ENCODE data around the gene MSX1. TPM values are rescaled to one million over a fixed set of nuclear protein-coding genes. Genes with fewer than 3 reads are reported as not detected.

Gene MSX1
- total RNA-seq, 1 donor from 2014 or later: not detected

DNA sequence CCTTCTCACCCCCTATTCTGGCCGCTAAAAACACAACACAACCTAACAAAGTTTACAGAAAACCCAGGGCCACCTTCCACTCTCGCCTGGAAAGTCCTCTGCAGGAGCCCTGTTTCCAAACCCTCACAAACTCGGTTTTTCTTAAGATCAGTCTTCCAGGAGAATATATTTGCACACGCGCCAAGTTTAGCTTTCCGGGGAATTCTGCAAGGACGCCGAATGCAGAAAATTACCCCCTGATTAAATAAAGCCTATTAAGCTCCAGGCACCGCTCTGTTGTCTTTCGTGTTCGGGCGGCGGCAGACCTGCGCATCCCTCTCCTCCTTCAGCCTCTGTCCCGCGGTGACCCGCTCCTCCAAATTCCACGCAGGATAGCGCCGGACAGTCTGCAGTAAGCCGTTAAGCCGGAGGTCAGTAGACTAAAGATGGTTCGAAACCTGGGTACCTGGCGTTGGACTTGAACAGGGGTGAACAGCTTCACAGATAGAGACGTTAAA, 5.0 kb downstream of the MSX1 start:
- H3K9me3 Mint-ChIP-seq: no peaks in the 10 kb centered on the region
- intact Hi-C loops (cut with micrococcal nuclease): loop anchor here (10.0 kb wide), 1 partner anchor 820 kb away; no protein-coding TSS in a partner anchor
- H3K36me3 Mint-ChIP-seq (ENCODE audit: low read depth): peaks cover 2% of the 10 kb centered on the region
- H3K27ac Mint-ChIP-seq: peak overlapping the region; percentile 48
- H3K4me3 Mint-ChIP-seq: no peak overlapping the region
- peaks cover 63% of the 10 kb centered on the region for H3K27me3 Mint-ChIP-seq (ENCODE audit: insufficient read depth)
- no peak for DNase-seq (ENCODE audit: low spot score)
- peaks cover 5% of the 10 kb centered on the region for H3K4me1 Mint-ChIP-seq (ENCODE audit: low read depth)

DNA sequence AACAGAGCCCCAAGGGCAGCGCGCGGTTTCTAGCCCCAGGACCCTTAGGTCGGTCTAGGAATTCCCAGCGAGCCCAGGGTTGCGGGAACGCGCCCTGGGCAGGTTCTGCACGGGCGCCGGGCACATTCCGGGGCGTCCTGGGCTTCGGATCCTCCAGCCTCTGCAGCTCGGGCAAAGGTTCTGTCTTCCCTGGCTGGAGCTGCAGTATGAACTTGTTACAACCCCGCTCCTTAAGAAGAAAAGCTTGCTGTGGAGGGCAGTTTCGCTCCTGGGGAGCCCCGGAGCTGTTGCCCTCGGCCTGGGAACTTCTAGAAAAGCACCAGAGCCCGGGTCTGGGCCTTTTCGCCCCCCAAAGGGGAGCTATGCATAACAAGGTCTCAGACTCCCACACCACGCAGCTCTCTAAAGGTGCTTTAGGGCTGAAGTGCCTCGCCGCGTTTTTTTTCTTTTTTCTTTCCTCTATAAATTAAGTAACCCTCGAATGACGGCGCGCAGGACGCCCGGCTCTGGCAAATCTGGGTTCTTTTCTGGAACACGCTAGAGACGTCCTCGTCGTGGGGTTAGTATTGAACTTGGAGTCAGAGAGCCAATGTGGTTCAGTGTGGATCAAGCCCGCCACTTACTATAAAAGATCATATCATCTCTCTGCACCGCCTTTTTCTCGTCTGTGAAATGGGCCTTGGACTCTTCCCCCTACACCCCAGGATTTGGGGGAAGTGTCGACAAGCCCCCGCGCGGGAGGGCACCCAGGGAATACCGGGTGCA, 5.7 kb downstream of the MSX1 start:
- intact Hi-C loops (cut with micrococcal nuclease): loop anchor here (10.0 kb wide), 1 partner anchor 820 kb away; no protein-coding TSS in a partner anchor
- peaks cover 2% of the 10 kb centered on the region for H3K36me3 Mint-ChIP-seq (ENCODE audit: low read depth)
- no peaks in the 10 kb centered on the region for H3K9me3 Mint-ChIP-seq
- peaks cover 5% of the 10 kb centered on the region for H3K4me1 Mint-ChIP-seq (ENCODE audit: low read depth)
- peaks cover 69% of the 10 kb centered on the region for H3K27me3 Mint-ChIP-seq (ENCODE audit: insufficient read depth)
- peak overlapping the region; percentile 48 for H3K27ac Mint-ChIP-seq
- no peak overlapping the region for H3K4me3 Mint-ChIP-seq
- DNase-seq (ENCODE audit: low spot score): no peak

DNA sequence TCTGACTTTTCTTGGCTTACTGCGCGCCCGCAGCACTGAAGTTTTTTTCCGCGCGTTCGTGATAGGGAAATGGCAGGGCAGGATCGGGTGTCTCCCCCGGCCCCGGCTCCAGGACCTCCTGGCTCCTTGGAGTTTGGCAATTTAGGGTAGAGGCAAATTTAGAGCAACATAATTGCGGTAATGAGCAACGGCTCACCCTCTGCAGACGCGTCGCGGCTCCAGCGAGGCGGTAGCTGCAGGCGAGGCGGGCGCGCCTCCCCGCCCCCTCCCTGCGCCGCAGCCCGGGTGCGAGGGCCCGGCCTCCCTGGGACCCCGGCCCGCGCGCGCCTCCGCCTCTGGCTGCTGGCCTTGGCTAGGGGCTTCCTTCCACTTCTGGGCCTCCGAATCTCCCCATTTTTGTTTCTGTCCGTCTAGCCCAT, 6.2 kb downstream of the MSX1 start:
- Mint-ChIP-seq H3K27ac (peak overlapping the region; percentile 48), H3K9me3 (no peaks in the 10 kb centered on the region), H3K27me3 (ENCODE audit: insufficient read depth) (peaks cover 72% of the 10 kb centered on the region), H3K4me1 (ENCODE audit: low read depth) (peaks cover 5% of the 10 kb centered on the region), H3K4me3 (no peak overlapping the region), H3K36me3 (ENCODE audit: low read depth) (peaks cover 2% of the 10 kb centered on the region)
- intact Hi-C loops (cut with micrococcal nuclease): loop anchor here (10.0 kb wide), 1 partner anchor 821 kb away; no protein-coding TSS in a partner anchor
- DNase-seq (ENCODE audit: low spot score): no peak

DNA sequence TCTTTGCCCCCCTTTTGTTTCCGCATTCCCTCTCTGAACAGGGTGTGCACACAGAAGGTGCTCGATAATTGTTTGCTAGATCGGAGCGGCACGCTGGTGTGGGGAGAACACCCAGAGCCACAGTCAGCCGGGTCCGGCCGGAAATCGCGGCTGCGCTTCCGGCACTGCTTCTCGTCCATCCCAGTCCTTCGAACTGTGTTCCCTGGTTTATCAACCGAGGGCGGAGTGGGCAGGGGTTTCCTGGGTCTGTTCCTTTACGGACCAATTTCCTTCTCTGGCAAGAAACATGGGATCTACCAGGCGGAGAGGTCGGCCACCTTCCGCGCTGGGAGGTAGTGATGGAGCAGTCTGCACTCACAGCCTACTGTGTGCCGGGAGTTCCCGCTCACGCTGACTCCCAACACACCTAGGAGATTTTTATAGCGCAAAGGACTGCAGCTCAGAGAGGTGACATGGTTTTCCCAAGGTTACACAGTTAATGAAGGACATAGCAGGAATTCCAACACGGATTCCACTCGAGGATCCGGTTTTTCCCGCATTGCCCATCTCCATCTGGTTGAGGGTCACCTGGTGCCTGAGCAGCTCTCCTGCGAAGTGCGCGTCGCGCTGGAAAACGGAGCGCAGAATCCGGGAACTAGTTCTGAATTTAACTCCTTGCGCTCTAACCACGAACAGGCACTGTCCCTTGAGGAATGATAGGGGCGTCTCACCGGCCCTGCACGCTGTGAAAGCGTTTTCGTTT, 6.8 kb downstream of the MSX1 start:
- Mint-ChIP-seq H3K4me1 (ENCODE audit: low read depth) (peaks cover 5% of the 10 kb centered on the region), H3K9me3 (no peaks in the 10 kb centered on the region), H3K27ac (peak overlapping the region; percentile 65), H3K27me3 (ENCODE audit: insufficient read depth) (peaks cover 72% of the 10 kb centered on the region), H3K36me3 (ENCODE audit: low read depth) (peaks cover 2% of the 10 kb centered on the region), H3K4me3 (no peak overlapping the region)
- intact Hi-C loops (cut with micrococcal nuclease): loop anchor here (10.0 kb wide), 1 partner anchor 821 kb away; no protein-coding TSS in a partner anchor
- no peak for DNase-seq (ENCODE audit: low spot score)

DNA sequence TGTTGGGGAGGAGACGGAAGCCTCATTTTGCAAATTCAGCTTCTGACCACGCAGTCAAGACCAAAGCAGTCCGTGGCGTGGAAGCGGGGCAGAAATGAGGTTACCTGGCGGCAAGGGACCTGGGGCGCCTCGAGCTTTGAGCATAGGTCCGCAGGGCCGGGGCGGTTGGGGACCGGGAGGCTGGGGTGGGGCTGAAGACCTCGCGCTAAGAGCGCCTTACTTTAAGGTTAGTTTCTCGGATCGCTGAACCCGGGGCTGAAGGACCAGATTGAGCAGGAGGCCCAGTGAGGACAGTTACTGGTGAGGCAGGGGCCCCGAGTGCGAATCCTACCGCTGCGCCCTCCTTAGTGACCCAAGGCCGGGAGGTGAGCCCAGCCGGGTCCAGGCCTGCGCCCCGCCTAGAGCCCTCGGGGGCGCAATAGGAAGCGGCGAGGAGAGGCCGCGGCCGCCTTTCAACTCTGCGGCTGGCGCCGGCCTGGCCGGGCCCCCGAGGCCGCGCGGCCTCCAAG, 7.5 kb downstream of the MSX1 start:
- Mint-ChIP-seq H3K36me3 (ENCODE audit: low read depth) (peaks cover 2% of the 10 kb centered on the region), H3K9me3 (no peaks in the 10 kb centered on the region), H3K4me1 (ENCODE audit: low read depth) (peaks cover 5% of the 10 kb centered on the region), H3K27ac (no peak overlapping the region), H3K27me3 (ENCODE audit: insufficient read depth) (peaks cover 71% of the 10 kb centered on the region), H3K4me3 (no peak overlapping the region)
- DNase-seq (ENCODE audit: low spot score): no peak
- intact Hi-C loops (cut with micrococcal nuclease): loop anchor here (10.0 kb wide), 1 partner anchor 822 kb away; no protein-coding TSS in a partner anchor

DNA sequence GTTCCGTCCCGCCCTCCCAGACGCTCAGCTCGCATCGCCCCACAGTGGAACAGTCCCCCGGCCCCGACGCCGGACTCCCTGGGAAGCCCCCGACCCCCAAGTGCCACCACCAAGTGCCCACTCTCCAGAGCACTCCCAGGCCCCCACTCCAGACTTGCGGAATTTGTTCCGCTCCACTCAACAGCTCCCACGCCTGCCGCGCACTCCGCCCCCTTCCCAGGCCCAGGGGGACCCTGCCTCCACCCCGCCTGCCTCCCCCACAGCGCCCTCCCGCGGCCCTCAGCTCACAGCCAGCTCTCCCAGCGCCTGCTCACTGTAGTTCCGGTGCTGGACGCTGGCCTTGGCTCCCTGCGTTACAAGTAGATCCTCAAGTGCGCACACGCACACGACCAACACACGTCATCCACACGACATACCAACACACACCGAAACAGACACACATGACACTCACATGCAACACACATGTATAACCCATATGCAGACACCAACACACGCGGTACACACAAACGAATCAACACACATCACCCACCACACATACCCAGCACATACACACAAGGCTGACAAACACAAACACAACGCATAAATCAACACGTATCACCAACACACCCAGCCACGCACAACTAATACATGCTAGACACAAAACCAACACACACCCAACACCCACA, 8.0 kb downstream of the MSX1 start:
- intact Hi-C loops (cut with micrococcal nuclease): loop anchor here (1.0 to 10.0 kb wide), 2 partner anchors 12 to 823 kb away; no protein-coding TSS in a partner anchor
- Mint-ChIP-seq H3K4me1 (ENCODE audit: low read depth) (peaks cover 5% of the 10 kb centered on the region), H3K27ac (no peak overlapping the region), H3K36me3 (ENCODE audit: low read depth) (peaks cover 2% of the 10 kb centered on the region), H3K4me3 (no peak overlapping the region), H3K27me3 (ENCODE audit: insufficient read depth) (peaks cover 69% of the 10 kb centered on the region), H3K9me3 (no peaks in the 10 kb centered on the region)
- no peak for DNase-seq (ENCODE audit: low spot score)

DNA sequence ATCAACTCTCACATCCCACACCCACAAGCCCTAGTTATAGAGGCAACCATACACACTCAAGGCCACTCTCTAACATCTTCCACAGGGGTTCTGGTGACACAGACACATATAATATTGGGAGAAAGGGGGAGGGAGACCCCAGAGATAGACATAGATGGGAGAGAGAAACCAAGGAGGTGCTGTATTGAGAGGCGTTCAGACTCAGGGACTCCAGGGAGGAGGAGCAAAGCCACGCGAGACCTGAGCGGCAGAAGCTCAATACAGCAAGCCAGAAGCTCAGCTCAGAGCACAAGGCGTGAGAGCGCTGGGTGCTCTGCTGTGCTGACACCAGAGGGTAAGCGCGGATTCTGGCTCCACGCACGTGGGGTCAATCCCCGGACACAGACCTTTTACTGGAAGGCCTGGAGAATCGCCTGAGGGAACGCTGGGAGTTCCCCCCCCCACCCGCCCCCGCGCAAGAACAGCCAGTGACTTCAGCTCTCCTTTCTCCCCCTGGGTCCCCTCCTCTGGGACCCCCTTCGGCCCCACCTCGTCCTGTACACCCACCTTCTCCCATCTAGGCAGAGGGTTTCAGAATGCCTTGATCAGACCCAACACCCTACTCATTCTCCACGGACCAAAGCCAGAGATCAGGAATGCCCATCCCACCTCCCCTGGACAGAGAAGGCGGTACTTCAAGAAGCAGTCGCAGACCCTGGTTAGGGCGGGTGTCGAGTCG, 8.7 kb downstream of the MSX1 start:
- Mint-ChIP-seq H3K4me1 (ENCODE audit: low read depth) (peaks cover 5% of the 10 kb centered on the region), H3K9me3 (no peaks in the 10 kb centered on the region), H3K27me3 (ENCODE audit: insufficient read depth) (peaks cover 69% of the 10 kb centered on the region), H3K27ac (no peak overlapping the region), H3K4me3 (no peak overlapping the region), H3K36me3 (ENCODE audit: low read depth) (peaks cover 2% of the 10 kb centered on the region)
- DNase-seq (ENCODE audit: low spot score): no peak
- intact Hi-C loops (cut with micrococcal nuclease): loop anchor here (1.0 to 10.0 kb wide), 2 partner anchors 13 to 823 kb away; no protein-coding TSS in a partner anchor

DNA sequence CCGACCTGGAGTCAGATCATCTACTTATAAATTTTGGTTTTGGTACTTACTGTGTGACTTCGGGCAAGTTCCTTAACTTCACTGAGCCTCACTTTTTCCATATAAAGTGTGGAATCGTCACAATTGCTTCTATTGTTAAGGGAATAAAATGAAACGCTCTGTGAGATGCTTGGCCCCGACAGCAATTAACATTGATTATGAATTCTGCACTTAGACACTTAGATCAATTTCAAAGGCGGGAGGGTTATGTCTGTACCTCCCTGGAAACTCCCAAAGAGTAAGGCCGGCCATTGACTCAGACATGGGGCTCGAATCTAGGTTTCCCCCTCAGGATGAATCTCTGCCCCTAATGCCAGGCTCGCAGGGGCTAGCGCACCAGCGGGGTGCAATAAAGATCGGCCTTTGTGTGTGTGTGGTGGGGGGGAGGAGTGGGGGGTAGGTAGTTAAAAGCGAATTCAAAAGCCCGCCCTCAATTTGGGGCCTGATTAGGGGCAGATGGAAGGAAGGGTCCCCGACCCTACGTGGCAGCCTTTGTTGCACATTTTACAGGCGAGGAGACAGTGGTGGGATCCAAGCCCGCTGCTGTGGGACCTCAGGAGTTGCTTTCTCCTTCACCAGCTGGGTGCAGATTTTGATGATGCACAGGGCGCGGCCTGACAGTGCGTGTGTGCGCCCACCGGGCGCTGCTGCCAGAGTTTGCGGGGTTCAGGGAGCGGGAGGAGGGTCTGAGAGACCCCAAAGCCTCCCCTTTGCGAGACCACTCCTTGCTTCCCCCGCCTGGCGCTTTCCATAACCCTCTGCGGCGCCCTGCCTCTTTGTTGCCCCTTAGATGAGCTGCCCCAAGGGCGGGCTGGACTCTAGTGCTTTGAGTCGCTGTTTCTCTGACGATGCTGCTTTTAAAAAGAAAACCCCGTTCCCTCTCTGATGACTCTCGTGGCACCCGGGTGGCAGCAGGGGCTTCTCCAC, 9.6 kb downstream of the MSX1 start:
- Mint-ChIP-seq H3K9me3 (no peaks in the 10 kb centered on the region), H3K27ac (no peak overlapping the region), H3K36me3 (ENCODE audit: low read depth) (peaks cover 2% of the 10 kb centered on the region), H3K27me3 (ENCODE audit: insufficient read depth) (peaks cover 67% of the 10 kb centered on the region), H3K4me1 (ENCODE audit: low read depth) (peaks cover 5% of the 10 kb centered on the region), H3K4me3 (no peak overlapping the region)
- DNase-seq (ENCODE audit: low spot score): no peak
- intact Hi-C loops (cut with micrococcal nuclease): loop anchor here (1.0 to 10.0 kb wide), 2 partner anchors 14 to 824 kb away; no protein-coding TSS in a partner anchor

DNA sequence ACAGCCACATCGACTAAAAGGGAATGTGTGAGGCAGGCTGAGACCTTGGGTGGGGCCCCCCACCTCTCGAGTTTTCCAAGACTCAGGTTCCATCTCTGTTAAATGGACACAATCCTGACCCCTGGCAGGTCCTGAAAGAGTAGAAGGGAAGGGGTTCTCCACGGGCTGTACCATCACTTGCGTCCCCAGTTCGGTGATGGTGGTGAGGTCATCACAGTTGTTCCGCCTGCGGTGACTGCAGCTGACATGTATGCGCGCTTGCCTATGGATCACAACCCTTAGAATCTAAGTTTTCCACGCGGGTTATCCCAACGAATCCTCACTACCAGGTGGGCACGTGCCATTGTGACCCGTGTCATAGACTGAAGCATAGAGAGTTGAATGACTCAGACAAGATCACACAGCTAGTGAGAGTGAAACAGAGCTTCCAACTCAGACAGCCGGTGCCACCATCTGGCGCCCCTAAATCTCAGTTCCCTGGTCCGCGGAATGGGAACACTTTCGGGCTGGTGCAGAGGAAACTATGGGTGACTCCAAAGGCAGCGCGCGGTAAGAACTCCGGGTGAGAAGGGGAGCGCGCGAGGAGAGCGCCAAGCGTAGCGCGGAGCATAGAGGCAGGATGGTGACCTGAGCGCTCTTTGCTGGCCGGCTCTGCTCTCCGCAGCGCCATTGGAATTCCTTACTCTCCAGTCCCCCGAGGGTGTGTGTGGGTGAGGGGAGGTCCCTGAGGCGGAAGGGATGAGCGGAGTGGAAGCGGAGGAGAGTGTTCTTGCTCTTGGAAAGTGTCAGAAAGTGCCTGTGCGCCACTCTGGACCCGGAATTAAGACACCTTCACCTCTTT, 10.5 kb downstream of the MSX1 start:
- peaks cover 2% of the 10 kb centered on the region for H3K36me3 Mint-ChIP-seq (ENCODE audit: low read depth)
- no peaks in the 10 kb centered on the region for H3K9me3 Mint-ChIP-seq
- no peak for DNase-seq (ENCODE audit: low spot score)
- no peak overlapping the region for H3K4me3 Mint-ChIP-seq
- H3K27me3 Mint-ChIP-seq (ENCODE audit: insufficient read depth): peaks cover 61% of the 10 kb centered on the region
- H3K27ac Mint-ChIP-seq: peak overlapping the region; percentile 61
- peaks cover 5% of the 10 kb centered on the region for H3K4me1 Mint-ChIP-seq (ENCODE audit: low read depth)
- intact Hi-C loops (cut with micrococcal nuclease): loop anchor here (5.0 to 10.0 kb wide), 2 partner anchors 182 to 825 kb away; partner anchors contain the start of gene STK32B

DNA sequence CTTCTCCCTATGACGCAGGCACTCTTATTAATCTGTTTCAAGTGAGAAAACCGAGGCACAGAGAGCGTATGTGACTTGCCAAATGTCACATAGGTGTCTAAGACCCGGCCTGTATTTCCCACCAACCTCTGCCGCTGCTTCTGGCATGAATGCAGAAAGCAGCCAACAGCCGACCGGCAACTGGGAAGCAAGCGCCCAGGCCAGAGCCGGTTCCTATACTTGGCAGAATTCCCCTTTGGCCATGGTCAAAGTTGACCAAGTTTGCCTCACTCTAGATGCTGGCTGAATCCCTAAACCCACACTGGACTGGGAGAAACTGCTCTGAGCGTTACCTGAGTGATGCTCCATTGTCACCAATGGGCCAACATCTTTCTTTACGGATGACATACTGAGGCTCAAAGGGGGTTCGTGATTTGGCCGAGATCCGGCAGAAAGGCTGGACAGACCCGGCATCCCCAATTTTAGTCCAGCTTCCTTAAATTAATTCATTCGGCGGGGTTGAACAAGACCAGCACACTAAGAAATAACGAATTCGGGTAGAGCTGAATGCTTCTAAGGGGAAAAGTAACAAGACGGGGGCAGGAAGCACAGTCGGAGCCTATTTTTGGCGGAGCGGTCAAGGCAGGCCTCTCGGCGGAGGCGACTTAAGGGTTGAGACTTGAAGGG, 11.2 kb downstream of the MSX1 start:
- Mint-ChIP-seq H3K4me1 (ENCODE audit: low read depth) (peaks cover 5% of the 10 kb centered on the region), H3K36me3 (ENCODE audit: low read depth) (peaks cover 2% of the 10 kb centered on the region), H3K27ac (peak overlapping the region; percentile 25), H3K27me3 (ENCODE audit: insufficient read depth) (peaks cover 59% of the 10 kb centered on the region), H3K4me3 (no peak overlapping the region), H3K9me3 (no peaks in the 10 kb centered on the region)
- DNase-seq (ENCODE audit: low spot score): no peak
- intact Hi-C loops (cut with micrococcal nuclease): loop anchor here (5.0 kb wide), 1 partner anchor 182 kb away; the partner anchor contains the start of gene STK32B
